Breast epithelium (tissue), 4 donors: Measurements from ENCODE around the gene BBX. TPM values are rescaled to one million over a fixed set of nuclear protein-coding genes. Genes with fewer than 3 reads are reported as not detected.

Source experiments
- DNase-seq, 2 donors: peaks; one replicate each; pipeline ENCODE4 v3.0.0-alpha.2; 2019; ENCODE audit warnings: low spot score in 2 of 2
- H3K27ac ChIP-seq, 2 donors: fragments of 200-600 bp; sonication (generic) in 1 of 2; one replicate each; pipeline ENCODE4 v1.5.1; 2016 to 2019; ENCODE audit warnings: mild to moderate bottlenecking in 1 of 2
- H3K27me3 ChIP-seq, 2 donors: fragments of 200-600 bp; sonication (generic) in 1 of 2; one replicate each; pipeline versions ENCODE4 v1.5.1 to v1.6.0; 2017 to 2019; ENCODE audit warnings: control low read depth in 1 of 2, mild to moderate bottlenecking in 1 of 2
- H3K36me3 ChIP-seq: fragments of 200-600 bp; one replicate; pipeline ENCODE4 v1.5.1; 2019
- H3K4me1 ChIP-seq, 2 donors: fragments of 200-600 bp; sonication (generic); one replicate each; pipeline ENCODE4 v1.5.1; 2016 to 2019; ENCODE audit warnings: control low read depth in 1 of 2
- H3K4me3 ChIP-seq, 3 donors: fragments of 200-600 bp; sonication (generic); 1 replicate in 2 of 3; 2 replicates in 1 of 3; pipeline ENCODE4 v1.5.1; 2016 to 2019; ENCODE audit warnings: mild to moderate bottlenecking in 3 of 3, moderate library complexity in 2 of 3
- H3K9me3 ChIP-seq, 2 donors: fragments of 200-600 bp; sonication (generic) in 1 of 2; one replicate each; pipeline ENCODE4 v1.5.1; 2016 to 2019; ENCODE audit warnings: control low read depth in 1 of 2
- POLR2A ChIP-seq: fragments of 450-650 bp; IDR thresholded peaks from one replicate; pipeline ENCODE4 v1.6.1; 2016; ENCODE audit warnings: antibody characterized with exemption, mild to moderate bottlenecking, moderate library complexity
- POLR2AphosphoS5 ChIP-seq, 3 donors: sonication (generic); formaldehyde crosslinking; IDR thresholded peaks; one replicate each; pipeline ENCODE4 v1.6.1; 2017; ENCODE audit warnings: antibody characterized with exemption in 3 of 3
- intact Hi-C: fragments of 100-400 bp; cut with DNase I; formaldehyde crosslinking; loops from one replicate; pipeline ENCODE4 v1.15.1; 2023; ENCODE audit warnings: low total_unique reads
- total RNA-seq, 3 donors: library from RNA; depleted of rRNA; stranded (reverse); fragments of >200 nt; gene quantifications; one replicate each; pipeline ENCODE4 v1.1.0, GENCODE V29; 2016
- TF ChIP-seq, protein P1 (sequence below), 3 donors: fragments of 450-650 bp; IDR thresholded peaks; one replicate each; pipeline ENCODE4 v1.5.1; 2016 to 2017; ENCODE audit warnings: antibody characterized with exemption in 3 of 3, mild to moderate bottlenecking in 3 of 3, moderate library complexity in 3 of 3

Gene BBX
- total RNA-seq, 3 donors from 2014 or later = 59.0 to 95.9 (median 70.8) TPM

DNA sequence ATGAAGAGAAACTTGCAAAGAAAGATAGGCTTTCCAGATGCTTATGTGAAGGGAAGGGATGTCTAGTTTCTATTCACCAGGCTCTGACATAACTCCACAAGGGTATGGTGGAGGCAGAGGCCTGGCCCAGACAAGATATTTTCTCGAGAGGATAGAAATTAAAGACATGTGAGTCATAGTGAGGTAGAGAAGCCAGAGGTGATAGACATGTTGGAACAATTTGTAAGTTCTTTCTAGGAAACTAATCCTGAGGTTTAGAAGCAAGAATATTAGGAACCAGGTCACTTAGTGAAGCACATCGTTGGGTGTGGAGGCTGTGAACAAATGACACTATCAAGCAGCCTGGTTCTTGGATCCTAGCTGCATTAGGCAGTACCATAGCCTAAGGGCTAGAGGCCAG is 176.9 kb downstream of the BBX start:
- intact Hi-C loops = no loop called here
- Histone ChIP-seq H3K9me3 (no peaks in the 10 kb centered on the region), H3K36me3 (no peaks in the 10 kb centered on the region), H3K4me3 (no peak overlapping the region), H3K27me3 (no peaks in the 10 kb centered on the region), H3K4me1 (no peaks in the 10 kb centered on the region), H3K27ac (no peak overlapping the region)
- DNase-seq = no peak
- TF ChIP-seq POLR2AphosphoS5 (IDR thresholded peaks at IDR 0.05) = no peak
- TF ChIP-seq, protein P1, sequence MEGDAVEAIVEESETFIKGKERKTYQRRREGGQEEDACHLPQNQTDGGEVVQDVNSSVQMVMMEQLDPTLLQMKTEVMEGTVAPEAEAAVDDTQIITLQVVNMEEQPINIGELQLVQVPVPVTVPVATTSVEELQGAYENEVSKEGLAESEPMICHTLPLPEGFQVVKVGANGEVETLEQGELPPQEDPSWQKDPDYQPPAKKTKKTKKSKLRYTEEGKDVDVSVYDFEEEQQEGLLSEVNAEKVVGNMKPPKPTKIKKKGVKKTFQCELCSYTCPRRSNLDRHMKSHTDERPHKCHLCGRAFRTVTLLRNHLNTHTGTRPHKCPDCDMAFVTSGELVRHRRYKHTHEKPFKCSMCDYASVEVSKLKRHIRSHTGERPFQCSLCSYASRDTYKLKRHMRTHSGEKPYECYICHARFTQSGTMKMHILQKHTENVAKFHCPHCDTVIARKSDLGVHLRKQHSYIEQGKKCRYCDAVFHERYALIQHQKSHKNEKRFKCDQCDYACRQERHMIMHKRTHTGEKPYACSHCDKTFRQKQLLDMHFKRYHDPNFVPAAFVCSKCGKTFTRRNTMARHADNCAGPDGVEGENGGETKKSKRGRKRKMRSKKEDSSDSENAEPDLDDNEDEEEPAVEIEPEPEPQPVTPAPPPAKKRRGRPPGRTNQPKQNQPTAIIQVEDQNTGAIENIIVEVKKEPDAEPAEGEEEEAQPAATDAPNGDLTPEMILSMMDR (IDR thresholded peaks at IDR 0.05) = no peak
- TF ChIP-seq POLR2A = no peak

DNA sequence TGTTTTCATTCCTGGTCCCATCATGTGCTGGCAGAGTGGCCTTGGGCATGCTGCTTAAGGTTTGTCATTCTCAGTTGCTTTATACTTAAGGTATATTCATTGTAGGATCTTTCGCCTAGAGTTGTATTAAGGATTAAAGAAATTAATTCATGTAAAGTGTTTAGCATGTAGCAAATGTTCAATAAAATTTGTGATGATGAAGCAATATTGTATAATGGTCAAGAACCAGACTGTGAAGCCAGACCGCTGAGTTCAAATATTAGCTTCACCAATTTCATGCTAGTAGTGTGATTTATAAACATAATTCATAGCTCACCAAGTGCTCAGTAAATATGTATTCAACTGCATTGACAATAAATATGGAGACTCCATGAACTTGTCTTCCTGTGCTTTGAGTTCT is 178.5 kb downstream of the BBX start:
- Histone ChIP-seq H3K9me3 (no peaks in the 10 kb centered on the region), H3K36me3 (no peaks in the 10 kb centered on the region), H3K4me3 (no peak overlapping the region), H3K27me3 (no peaks in the 10 kb centered on the region), H3K27ac (no peak overlapping the region), H3K4me1 (no peaks in the 10 kb centered on the region)
- DNase-seq = no peak
- TF ChIP-seq POLR2A (no peak), POLR2AphosphoS5 (IDR thresholded peaks at IDR 0.05) (no peak)
- TF ChIP-seq, protein P1 (IDR thresholded peaks at IDR 0.05) = no peak
- intact Hi-C loops = no loop called here

DNA sequence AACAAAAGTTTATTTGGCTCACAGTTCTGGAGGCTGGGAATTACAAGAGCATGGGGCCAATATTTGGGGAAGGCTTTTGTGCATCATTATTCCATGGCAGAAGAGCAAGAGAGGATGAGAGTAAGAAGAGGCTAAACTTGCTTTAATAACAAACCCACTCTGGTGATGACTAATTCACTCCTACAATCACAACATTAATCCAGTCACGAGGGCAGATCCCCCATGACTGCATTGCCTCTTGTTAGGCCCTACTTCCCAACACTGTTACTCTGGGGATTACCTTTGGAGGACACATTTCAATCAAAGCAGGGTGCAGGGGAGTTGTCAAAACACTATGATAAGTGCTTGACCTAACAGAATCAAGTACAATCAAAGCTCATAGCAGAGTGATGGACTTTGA is 181.7 kb downstream of the BBX start:
- H3K4me3 ChIP-seq = no peak overlapping the region
- no peak for DNase-seq

DNA sequence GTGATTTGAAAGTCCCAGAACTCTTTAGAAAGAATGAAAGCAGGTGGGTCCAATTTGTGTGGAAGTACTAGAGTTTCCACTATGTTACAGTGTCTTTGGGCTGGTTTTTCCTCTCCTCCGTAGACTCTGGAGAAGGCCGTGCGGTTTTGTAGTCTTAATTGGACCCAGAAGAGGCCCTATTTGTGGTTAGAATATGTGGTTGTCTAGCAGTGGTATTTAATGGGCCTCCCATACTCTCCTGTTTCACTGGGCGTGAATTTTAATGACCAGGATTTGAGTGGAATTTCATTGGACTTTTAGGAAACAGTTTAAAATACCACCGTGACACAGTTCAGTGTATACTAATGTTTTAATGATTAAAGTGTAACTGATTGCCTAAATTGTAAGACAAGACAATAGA is 182.3 kb downstream of the BBX start:
- TF ChIP-seq POLR2AphosphoS5 (IDR thresholded peaks at IDR 0.05) = no peak
- TF ChIP-seq, protein P1 (IDR thresholded peaks at IDR 0.05) = no peak
- no peak for TF ChIP-seq POLR2A
- H3K36me3 ChIP-seq = no peaks in the 10 kb centered on the region
- intact Hi-C loops = no loop called here
- DNase-seq = no peak
- H3K27ac ChIP-seq = no peak overlapping the region
- H3K27me3 ChIP-seq = no peaks in the 10 kb centered on the region
- no peaks in the 10 kb centered on the region for H3K9me3 ChIP-seq
- no peak overlapping the region for H3K4me3 ChIP-seq
- no peaks in the 10 kb centered on the region for H3K4me1 ChIP-seq

More for the DNA sequence above, 181.7 kb downstream of the BBX start:
- intact Hi-C loops = no loop called here
- Histone ChIP-seq H3K4me1 (no peaks in the 10 kb centered on the region), H3K27me3 (no peaks in the 10 kb centered on the region), H3K36me3 (no peaks in the 10 kb centered on the region), H3K27ac (no peak overlapping the region), H3K9me3 (no peaks in the 10 kb centered on the region)
- TF ChIP-seq, protein P1 (IDR thresholded peaks at IDR 0.05) = no peak
- TF ChIP-seq POLR2AphosphoS5 (IDR thresholded peaks at IDR 0.05) = no peak

DNA sequence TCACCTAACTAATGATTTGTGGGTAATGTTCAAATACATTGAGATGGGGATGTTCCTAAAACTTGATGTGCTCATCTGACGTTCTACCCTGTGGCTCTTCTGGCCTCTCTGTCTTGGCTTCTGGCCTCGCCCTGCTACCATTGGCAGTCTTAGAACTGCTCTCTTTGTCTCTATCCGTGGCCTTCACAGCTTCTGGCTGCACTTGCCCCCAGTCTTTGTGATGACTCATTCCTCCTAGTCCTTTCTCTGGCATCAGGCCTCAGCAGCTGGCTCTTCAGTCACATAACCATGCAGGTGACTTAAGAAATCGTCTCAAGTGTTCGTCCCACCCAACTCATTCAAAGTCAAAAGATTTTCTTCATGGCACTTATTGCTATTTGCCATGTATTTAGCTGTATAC is 188.1 kb downstream of the BBX start:
- no peaks in the 10 kb centered on the region for H3K36me3 ChIP-seq
- intact Hi-C loops = no loop called here
- no peaks in the 10 kb centered on the region for H3K9me3 ChIP-seq
- H3K27ac ChIP-seq = no peak overlapping the region
- peak in 1 of 2 donors; percentile 34 for DNase-seq
- H3K4me3 ChIP-seq = no peak overlapping the region
- no peaks in the 10 kb centered on the region for H3K27me3 ChIP-seq
- no peak for TF ChIP-seq POLR2A
- no peak for TF ChIP-seq POLR2AphosphoS5 (IDR thresholded peaks at IDR 0.05)
- TF ChIP-seq, protein P1 (IDR thresholded peaks at IDR 0.05) = no peak
- H3K4me1 ChIP-seq = no peaks in the 10 kb centered on the region
